Keratinocyte (primary cell): ENCODE data around the gene COX4I1. TPM values are rescaled to one million over a fixed set of nuclear protein-coding genes. Genes with fewer than 3 reads are reported as not detected.

Experiments
- DNase-seq: peaks from one replicate; pipeline ENCODE4 v3.0.0-alpha.2; 2011; ENCODE audit warnings: low read depth, missing footprints, low spot score
- FAIRE-seq: peaks from 2 replicates; lab custom pipeline; 2011; peaks lifted over from hg19 to GRCh38; lab: Jason Lieb, UNC
- H2AFZ ChIP-seq: 2 replicates; pipeline ENCODE4 v1.6.0; 2012; ENCODE audit warnings: low read length, control low read depth, inconsistent platforms; ENCODE audit not compliant: control insufficient read depth
- H3K27ac ChIP-seq: 2 replicates; pipeline ENCODE4 v1.5.1; 2011; ENCODE audit warnings: low read length; ENCODE audit not compliant: control insufficient read depth, insufficient read depth
- H3K27me3 ChIP-seq: 3 replicates; pipeline ENCODE4 v1.6.0; 2011; ENCODE audit warnings: low read length; ENCODE audit not compliant: control insufficient read depth, insufficient read depth; ENCODE audit errors: extremely low read depth
- H3K36me3 ChIP-seq, 2 experiments: 2 replicates in 1 of 2; 3 replicates in 1 of 2; pipeline ENCODE4 v1.5.1; 2011; ENCODE audit warnings: low read length in 2 of 2, mild to moderate bottlenecking in 1 of 2; ENCODE audit not compliant: control insufficient read depth in 2 of 2, insufficient read depth in 2 of 2; ENCODE audit errors: extremely low read depth in 1 of 2
- H3K4me1 ChIP-seq: 3 replicates; pipeline ENCODE4 v1.5.1; 2011; ENCODE audit warnings: low read length; ENCODE audit not compliant: control insufficient read depth, insufficient read depth; ENCODE audit errors: extremely low read depth
- H3K4me2 ChIP-seq: 3 replicates; pipeline ENCODE4 v1.6.0; 2011; ENCODE audit warnings: low read depth, low read length; ENCODE audit not compliant: control insufficient read depth, insufficient read depth; ENCODE audit errors: extremely low read depth
- H3K4me3 ChIP-seq, 3 experiments: fragments of 200-600 bp in 1 of 3; sonication (generic) in 1 of 3; 2 replicates in 2 of 3; 3 replicates in 1 of 3; pipeline ENCODE4 v1.5.1; 2011 to 2016; ENCODE audit warnings: low read length in 3 of 3, mild to moderate bottlenecking in 3 of 3, control low read depth in 2 of 3, inconsistent platforms in 1 of 3, low read depth in 1 of 3, mixed read lengths in 1 of 3, mixed run types in 1 of 3, moderate library complexity in 1 of 3; ENCODE audit not compliant: control insufficient read depth in 2 of 3, insufficient read depth in 2 of 3; ENCODE audit errors: extremely low read depth in 1 of 3
- H3K79me2 ChIP-seq: 2 replicates; pipeline ENCODE4 v1.6.0; 2012; ENCODE audit warnings: low read length; ENCODE audit not compliant: control insufficient read depth, insufficient read depth
- H3K9ac ChIP-seq: 3 replicates; pipeline ENCODE4 v1.6.0; 2011; ENCODE audit warnings: low read length; ENCODE audit not compliant: control insufficient read depth, insufficient read depth; ENCODE audit errors: extremely low read depth
- H3K9me1 ChIP-seq: 3 replicates; pipeline ENCODE4 v1.6.0; 2011; ENCODE audit warnings: low read length; ENCODE audit not compliant: control insufficient read depth, insufficient read depth; ENCODE audit errors: extremely low read depth
- H3K9me3 ChIP-seq: 2 replicates; pipeline ENCODE4 v1.5.1; 2012; ENCODE audit warnings: low read depth, low read length; ENCODE audit not compliant: control insufficient read depth
- H4K20me1 ChIP-seq: 3 replicates; pipeline ENCODE4 v1.6.0; 2011; ENCODE audit warnings: low read length; ENCODE audit not compliant: control insufficient read depth, insufficient read depth; ENCODE audit errors: extremely low read depth
- CTCF ChIP-seq, 3 experiments: IDR thresholded peaks in 1 of 3; conservative IDR thresholded peaks in 1 of 3; optimal IDR thresholded peaks in 1 of 3; 2 replicates in 2 of 3; 3 replicates in 1 of 3; pipeline versions ENCODE3 to v1.5.1; 2011; ENCODE audit warnings: low read length in 3 of 3, mild to moderate bottlenecking in 3 of 3, moderate library complexity in 2 of 3, control low read depth in 1 of 3, inconsistent platforms in 1 of 3; ENCODE audit not compliant: insufficient read depth in 2 of 3; ENCODE audit errors: extremely low read depth in 1 of 3
- EZH2 ChIP-seq: IDR thresholded peaks from one replicate; pipeline ENCODE4 v1.6.1; 2012; ENCODE audit warnings: inconsistent platforms, mild to moderate bottlenecking, low read length, moderate library complexity
- dilution Hi-C: fragments of 300-500 bp; cut with MboI; formaldehyde crosslinking; loops from one replicate; pipeline ENCODE4 v1.7.0; 2020; ENCODE audit warnings: low sequenced_read_pairs; ENCODE audit not compliant: extremely low pct_ligation_motif_present
- polyA plus RNA-seq, 5 experiments: library from polyadenylated mRNA; depleted of rRNA in 3 of 5; stranded (reverse) in 3 of 5; stranded (forward) in 1 of 5; unstranded in 1 of 5; fragments of >200 nt; gene quantifications; 1 replicate in 1 of 5; 2 replicates in 3 of 5; 3 replicates in 1 of 5; pipeline versions ENCODE4 v1.2.1 to v1.2.3, GENCODE V29; 2011 to 2012; ENCODE audit warnings: missing spikeins in 2 of 5, low read depth in 1 of 5, low replicate concordance in 1 of 5

The COX4I1 gene
- polyA plus RNA-seq, 1 donor (not counting 4 experiments of a cell fraction or from before 2014, with no cell fraction given) = 809 TPM

DNA sequence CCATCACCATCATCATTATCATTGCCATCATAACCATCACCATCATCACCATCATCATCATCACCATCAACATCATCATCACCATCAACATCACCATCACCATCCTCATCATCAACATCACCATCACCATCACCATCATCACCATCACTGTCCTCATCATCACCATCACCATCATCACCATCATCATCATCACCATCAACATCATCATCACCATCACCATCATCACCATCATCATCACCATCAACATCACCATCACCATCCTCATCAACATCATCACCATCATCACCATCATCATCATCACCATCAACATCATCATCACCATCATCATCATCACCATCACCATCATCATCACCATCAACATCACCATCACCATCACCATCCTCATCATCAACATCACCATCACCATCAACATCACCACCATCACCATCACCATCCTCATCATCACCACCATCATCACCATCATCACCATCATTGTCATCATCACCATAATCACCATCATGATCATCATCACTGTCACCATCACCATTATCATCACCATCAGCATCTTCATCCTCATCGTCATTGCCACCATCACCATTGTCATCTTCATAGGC is 23.9 kb downstream of the COX4I1 start:
- Histone ChIP-seq H3K4me2 (no peak overlapping the region), H3K9me1 (no peaks in the 10 kb centered on the region), H3K27ac (no peak overlapping the region), H3K79me2 (no peaks in the 10 kb centered on the region), H3K9me3 (peaks cover 2% of the 10 kb centered on the region), H3K36me3 (no peaks in the 10 kb centered on the region), H3K4me3 (no peak overlapping the region), H3K4me1 (no peaks in the 10 kb centered on the region), H2AFZ (no peak overlapping the region), H3K27me3 (peaks cover 6% of the 10 kb centered on the region), H4K20me1 (no peaks in the 10 kb centered on the region), H3K9ac (no peak overlapping the region)
- dilution Hi-C loops = no loop called here
- TF ChIP-seq EZH2 (no peak), CTCF (optimal IDR thresholded peaks at IDR 0.05 in 1 of 3, IDR thresholded peaks at IDR 0.05 in 1 of 3, conservative IDR thresholded peaks at IDR 0.05 in 1 of 3; ENCODE audit: extremely low read depth in 1 of 3, insufficient read depth in 2 of 3, low read length in 3 of 3) (no peak)
- FAIRE-seq (no peak), DNase-seq (no peak)

DNA sequence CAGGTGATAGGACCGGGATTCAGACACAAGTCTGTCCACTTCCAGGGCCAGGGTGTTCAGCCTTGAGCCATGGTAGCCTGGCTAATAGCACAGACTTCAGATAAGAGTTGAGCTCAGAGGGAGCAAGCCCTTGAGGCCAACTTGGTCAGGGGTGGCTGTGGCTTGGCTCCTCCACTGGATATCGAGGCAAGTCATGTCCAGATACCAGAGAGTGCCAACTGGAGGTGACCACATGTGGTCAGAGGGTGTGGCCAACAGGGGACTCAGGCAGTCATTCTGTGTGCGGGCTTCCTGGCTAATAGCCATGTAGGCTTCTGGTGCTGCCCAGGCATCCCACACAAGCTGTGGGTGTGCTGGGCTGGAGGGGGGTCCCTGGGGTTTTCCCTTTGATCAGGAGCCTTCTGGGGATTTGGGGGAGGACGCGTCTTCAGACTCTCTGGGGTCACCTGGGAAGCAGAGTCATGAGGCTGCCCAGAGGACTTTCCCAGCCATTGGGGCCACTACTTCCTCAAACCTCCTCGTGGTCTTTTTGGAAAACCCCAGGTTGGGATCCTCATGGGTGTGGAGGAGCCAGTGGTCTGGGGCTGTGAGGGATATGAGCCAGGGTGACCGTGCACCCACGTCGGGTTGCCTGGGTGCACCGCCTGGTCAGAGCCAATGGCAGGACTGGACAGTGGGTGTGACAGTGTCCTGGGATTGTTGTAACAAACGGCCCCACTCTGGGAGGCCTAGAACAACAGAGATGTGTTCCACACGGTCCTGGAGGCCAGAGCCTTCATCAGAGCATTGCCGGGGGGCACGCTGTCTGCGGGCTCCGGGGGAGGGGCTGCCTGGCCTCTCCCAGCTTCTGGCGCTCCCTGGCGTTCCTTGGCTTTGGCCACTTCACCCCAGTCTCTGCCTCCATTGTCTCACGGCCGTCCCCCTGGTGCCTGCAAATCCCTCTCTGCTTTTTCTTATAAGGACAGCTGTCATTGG is 25.0 kb downstream of the COX4I1 start:
- Histone ChIP-seq H3K4me3 (no peak overlapping the region), H3K4me2 (no peak overlapping the region), H3K27ac (no peak overlapping the region), H3K79me2 (no peaks in the 10 kb centered on the region), H3K4me1 (no peaks in the 10 kb centered on the region), H3K9me1 (no peaks in the 10 kb centered on the region), H3K9me3 (peaks cover 2% of the 10 kb centered on the region), H3K27me3 (peaks cover 6% of the 10 kb centered on the region), H3K36me3 (no peaks in the 10 kb centered on the region), H4K20me1 (no peaks in the 10 kb centered on the region), H3K9ac (no peak overlapping the region), H2AFZ (no peak overlapping the region)
- no peak for FAIRE-seq
- TF ChIP-seq EZH2 (no peak), CTCF (optimal IDR thresholded peaks at IDR 0.05 in 1 of 3, IDR thresholded peaks at IDR 0.05 in 1 of 3, conservative IDR thresholded peaks at IDR 0.05 in 1 of 3; ENCODE audit: extremely low read depth in 1 of 3, insufficient read depth in 2 of 3, low read length in 3 of 3) (no peak)
- DNase-seq = no peak
- dilution Hi-C loops = no loop called here
